HG02840 (cell line): ENCODE results near the gene RORC.
"Not testable (repeated sequence)": the region's sequence is repeated elsewhere in the genome, so short reads cannot be mapped to it uniquely, and the experiment has no call there.

ENCODE experiments used
- ATAC-seq: cut with Tn5 transposase; IDR thresholded peaks from one replicate; pipeline ENCODE4 v1.9.1; 2021; ENCODE audit warnings: mild to moderate bottlenecking, moderate library complexity, moderate number of reproducible peaks; ENCODE audit not compliant: unreplicated experiment, low FRiP score

The RORC gene

GRCh38 chr1:151809290-151809984, 22.2 kb downstream of the RORC start:
- ATAC-seq, result no peak

- no peak for ATAC-seq
Measured at GRCh38 chr1:151807766-151808165, 23.8 kb downstream of the RORC start.

GRCh38 chr1:151807131-151807530, 24.5 kb downstream of the RORC start:
- no peak for ATAC-seq

- ATAC-seq, result no peak
Measured at GRCh38 chr1:151806170-151806569, 25.4 kb downstream of the RORC start.

- ATAC-seq, result no peak
Measured at GRCh38 chr1:151805066-151805820, 26.4 kb downstream of the RORC start, which contains the start of gene LINGO4. Gene LINGO4 (minus strand): TSS chr1:151805419. CDS start chr1:151802704, 2,715 bp downstream.

- ATAC-seq, result no peak
Measured at GRCh38 chr1:151803915-151804314, 27.7 kb downstream of the RORC start.

- ATAC-seq, result no peak
Measured at GRCh38 chr1:151803164-151803563, 28.4 kb downstream of the RORC start.

GRCh38 chr1:151802372-151802771, 29.2 kb downstream of the RORC start:
- no peak for ATAC-seq

GRCh38 chr1:151801846-151802245, 29.8 kb downstream of the RORC start:
- no peak for ATAC-seq

- no peak for ATAC-seq
Measured at GRCh38 chr1:151801310-151801820, 30.2 kb downstream of the RORC start.

GRCh38 chr1:151800830-151801229, 30.8 kb downstream of the RORC start:
- ATAC-seq, result no peak

GRCh38 chr1:151799179-151800022, 32.2 kb downstream of the RORC start:
- no peak for ATAC-seq

GRCh38 chr1:151798571-151798970, 33.0 kb downstream of the RORC start:
- ATAC-seq, result no peak

GRCh38 chr1:151790940-151791651, 40.5 kb downstream of the RORC start:
- ATAC-seq, result peak; percentile 4

GRCh38 chr1:151790071-151790939, 41.3 kb downstream of the RORC start, which contains the start of gene TDRKH:
Gene TDRKH (minus strand): TSS chr1:151790500. CDS start chr1:151783022, 7,478 bp downstream.
- peak; percentile 91 for ATAC-seq

- ATAC-seq, result no peak
Measured at GRCh38 chr1:151787689-151788088, 43.9 kb downstream of the RORC start.

GRCh38 chr1:151783796-151784195, 47.8 kb downstream of the RORC start:
- no peak for ATAC-seq

- no peak for ATAC-seq
Measured at GRCh38 chr1:151782741-151783140, 48.9 kb downstream of the RORC start.

- ATAC-seq, result not testable (repeated sequence)
Measured at GRCh38 chr1:151782026-151782425, 49.6 kb downstream of the RORC start.
